22Rv1 (cell line): ENCODE data around the gene DOCK10.

Experiments
- H3K27ac ChIP-seq: fragments of 450-650 bp; 2 replicates; pipeline ENCODE4 v1.5.1; 2017
- CTCF ChIP-seq: fragments of 450-650 bp; IDR thresholded peaks from 2 replicates; pipeline ENCODE4 v1.5.1; 2017; ENCODE audit warnings: mild to moderate bottlenecking
- ZFX ChIP-seq: fragments of 450-650 bp; IDR thresholded peaks from 2 replicates; pipeline ENCODE4 v1.6.1; 2017; ENCODE audit warnings: antibody characterized with exemption, borderline replicate concordance

The DOCK10 gene

GRCh38 chr2:225041851-225042799 is at the start of gene DOCK10:
Gene DOCK10, minus strand, starts transcription at chr2:225042468. Its CDS starts 94 bp downstream, at chr2:225042374.
- TF ChIP-seq CTCF (peak; percentile 40), ZFX (no peak)
- no peak within 1 kb of the TSS for H3K27ac ChIP-seq

GRCh38 chr2:225091336-225091735 is 49.1 kb upstream of the DOCK10 start:
- no peak overlapping the region for H3K27ac ChIP-seq
- TF ChIP-seq ZFX (no peak), CTCF (no peak)

DNA sequence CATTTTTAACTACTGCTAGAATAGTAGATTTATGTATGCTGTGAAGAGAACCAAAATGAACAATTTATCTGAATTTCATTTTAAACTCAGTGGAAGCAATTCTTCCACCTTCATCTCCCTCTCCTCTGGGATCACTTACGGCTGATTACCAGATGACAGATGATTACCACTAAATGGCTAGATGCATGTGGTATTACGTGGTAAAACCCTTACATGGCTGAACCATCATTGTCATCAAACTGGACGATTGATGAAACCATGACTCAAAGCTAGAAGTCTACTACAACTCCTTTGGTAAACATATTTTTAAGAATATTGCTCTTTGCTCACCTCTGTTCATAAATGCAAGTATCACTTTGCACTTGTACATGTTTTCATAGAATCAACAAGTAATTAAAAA is 48.5 kb upstream of the DOCK10 start:
- H3K27ac ChIP-seq = no peak overlapping the region
- TF ChIP-seq ZFX (no peak), CTCF (no peak)

GRCh38 chr2:225086915-225087314 is 44.6 kb upstream of the DOCK10 start:
- TF ChIP-seq CTCF (no peak), ZFX (no peak)
- H3K27ac ChIP-seq = no peak overlapping the region

DNA sequence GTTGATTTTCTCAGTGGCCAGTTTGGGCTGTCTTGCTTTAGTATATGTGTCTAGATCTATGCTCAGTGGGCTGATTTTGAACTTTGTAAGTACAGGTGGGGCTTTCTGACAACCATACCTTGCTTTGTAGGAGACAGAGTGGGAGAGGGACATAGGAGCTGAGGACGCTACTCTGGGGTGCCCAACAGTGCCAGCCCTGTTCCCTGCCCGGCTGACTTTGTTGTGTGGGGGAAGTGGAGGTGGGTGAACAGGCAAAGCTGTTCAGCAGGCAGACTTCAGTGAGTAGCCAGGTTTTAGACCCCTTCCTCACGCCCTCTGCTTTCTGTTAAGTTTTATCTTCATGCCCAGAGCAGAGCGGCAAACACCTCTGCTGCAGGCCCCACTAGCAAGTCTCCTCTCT is 44.2 kb upstream of the DOCK10 start:
- TF ChIP-seq CTCF (no peak), ZFX (no peak)
- H3K27ac ChIP-seq = no peak overlapping the region

GRCh38 chr2:225083276-225083675 is 41.0 kb upstream of the DOCK10 start:
- TF ChIP-seq CTCF (no peak), ZFX (no peak)
- no peak overlapping the region for H3K27ac ChIP-seq

DNA sequence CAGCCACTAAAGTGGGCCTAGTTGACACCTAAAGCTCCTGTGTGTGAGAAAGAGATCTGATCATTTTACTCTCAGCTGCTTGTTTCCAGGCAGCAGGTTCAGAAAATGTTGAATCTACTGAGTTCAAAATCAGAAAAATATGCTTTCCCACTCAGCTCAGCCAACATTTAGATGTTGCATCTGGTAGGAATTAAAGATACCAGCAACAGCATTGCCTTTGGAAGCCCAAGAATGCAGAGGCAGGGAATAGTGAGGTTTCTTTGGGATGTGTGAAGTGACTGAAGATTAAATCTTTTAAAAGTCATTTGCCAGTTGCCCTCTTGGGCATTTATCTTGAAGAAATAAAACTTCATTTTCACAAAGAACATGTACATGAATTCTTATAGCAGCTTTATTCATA is 33.9 kb upstream of the DOCK10 start:
- TF ChIP-seq CTCF (no peak), ZFX (no peak)
- H3K27ac ChIP-seq = no peak overlapping the region
